ENCODE results near the gene VPS26C. TPM values are rescaled to one million over a fixed set of nuclear protein-coding genes. Genes with fewer than 3 reads are reported as not detected.
"Not testable (repeated sequence)": the region's sequence is repeated elsewhere in the genome, so short reads cannot be mapped to it uniquely, and the experiment has no call there.

The VPS26C gene
- total and polyA plus RNA-seq, 8 donors: 15.3 to 118 (median 40.1) TPM

GRCh38 chr21:37223804-37224345, 43.3 kb downstream of the VPS26C start:
- Histone ChIP-seq H3K27me3 (no peaks in the 10 kb centered on the region), H3K4me1 (peaks cover 0 to 19% (median 16%) of the 10 kb centered on the region in 4 donors), H3K36me3 (peaks cover 50 to 56% (median 55%) of the 10 kb centered on the region in 4 donors), H3K9me3 (no peaks in the 10 kb centered on the region), H3K27ac (no peak overlapping the region), H3K4me3 (no peak overlapping the region)
- intact Hi-C loops (cut with DNase I; ENCODE audit: low total_unique reads): no loop called here
- no peak for TF ChIP-seq CTCF (IDR thresholded peaks at IDR 0.05)
- no peak for TF ChIP-seq EP300 (IDR thresholded peaks at IDR 0.05)
- no peak for TF ChIP-seq POLR2AphosphoS5 (IDR thresholded peaks at IDR 0.05)
- TF ChIP-seq POLR2A (IDR thresholded peaks at IDR 0.05): no peak
- 85 to 96% (median 89%) methylated on average over 2 of the region's 2 CpGs for WGBS, 5 donors
- DNase-seq: no peak

- H3K27me3 ChIP-seq; H3K9me3 ChIP-seq; intact Hi-C loops (cut with DNase I; ENCODE audit: low total_unique reads); H3K4me3 ChIP-seq; DNase-seq; H3K27ac ChIP-seq: not testable (repeated sequence)
- H3K36me3 ChIP-seq: peaks cover 34 to 39% (median 38%) of the 10 kb centered on the region in 4 donors
- peaks cover 0 to 19% (median 16%) of the 10 kb centered on the region in 4 donors for H3K4me1 ChIP-seq
- 75 to 97% (median 86%) methylated on average over 2 to 3 of the region's 3 CpGs for WGBS, 5 donors
Observed at GRCh38 chr21:37222248-37222647, 44.9 kb downstream of the VPS26C start.

- intact Hi-C loops (cut with DNase I; ENCODE audit: low total_unique reads): no loop called here
- Histone ChIP-seq H3K27me3 (no peaks in the 10 kb centered on the region), H3K4me3 (peak overlapping the region; percentile 60 to 79 (median 62)), H3K27ac (peak overlapping the region; percentile 50 to 90 (median 85)), H3K4me1 (peaks cover 0 to 19% (median 16%) of the 10 kb centered on the region in 4 donors), H3K36me3 (peaks cover 23 to 28% (median 27%) of the 10 kb centered on the region in 4 donors), H3K9me3 (no peaks in the 10 kb centered on the region)
- 8 to 13% (median 9%) methylated on average over 19 to 46 of the region's 46 CpGs for WGBS, 5 donors
- TF ChIP-seq CTCF (IDR thresholded peaks at IDR 0.05) (peak in 2 of 7 experiments; percentile 16 to 21), POLR2AphosphoS5 (IDR thresholded peaks at IDR 0.05) (peak; percentile 81 to 97 (median 84)), POLR2A (IDR thresholded peaks at IDR 0.05) (no peak), EP300 (IDR thresholded peaks at IDR 0.05) (no peak)
- peak; percentile 93 to 97 for DNase-seq
Observed at GRCh38 chr21:37220981-37221664, 46.0 kb downstream of the VPS26C start.

GRCh38 chr21:37220433-37220980, 46.6 kb downstream of the VPS26C start:
- WGBS, 5 donors: 3 to 6% (median 5%) methylated on average over 25 to 35 of the region's 35 CpGs
- TF ChIP-seq POLR2AphosphoS5 (IDR thresholded peaks at IDR 0.05) (no peak), CTCF (IDR thresholded peaks at IDR 0.05) (no peak), POLR2A (IDR thresholded peaks at IDR 0.05) (no peak), EP300 (IDR thresholded peaks at IDR 0.05) (no peak)
- H3K4me3 ChIP-seq: peak overlapping the region; percentile 60 to 79 (median 62)
- H3K27me3 ChIP-seq: no peaks in the 10 kb centered on the region
- DNase-seq: peak in 1 of 2 donors; percentile 74
- no peaks in the 10 kb centered on the region for H3K9me3 ChIP-seq
- intact Hi-C loops (cut with DNase I; ENCODE audit: low total_unique reads): no loop called here
- peaks cover 17 to 22% (median 21%) of the 10 kb centered on the region in 4 donors for H3K36me3 ChIP-seq
- peak overlapping the region; percentile 50 to 90 (median 85) for H3K27ac ChIP-seq
- H3K4me1 ChIP-seq: peaks cover 0 to 19% (median 16%) of the 10 kb centered on the region in 4 donors

Data from stomach (tissue), 9 donors.